Endometrium (tissue), 2 donors: ENCODE measurements around the gene CD36.
"Not testable (repeated sequence)": the region's sequence is repeated elsewhere in the genome, so short reads cannot be mapped to it uniquely, and the experiment has no call there.

Experiments
- FAIRE-seq: peaks from 2 replicates; lab custom pipeline; 2012; peaks lifted over from hg19 to GRCh38; lab: Jason Lieb, UNC
- donor health status: control.
- donor health status: control.

The CD36 gene

GRCh38 chr7:80654887-80655340 is 16.5 kb downstream of the CD36 start:
- no peak for FAIRE-seq

- no peak for FAIRE-seq
Measured at GRCh38 chr7:80656029-80656428, 17.6 kb downstream of the CD36 start.

GRCh38 chr7:80659120-80660055 is 20.9 kb downstream of the CD36 start:
- FAIRE-seq: peak; percentile 94

GRCh38 chr7:80660939-80661338 is 22.5 kb downstream of the CD36 start:
- no peak for FAIRE-seq

- FAIRE-seq: no peak
Measured at GRCh38 chr7:80661729-80662128, 23.3 kb downstream of the CD36 start.

- no peak for FAIRE-seq
Measured at GRCh38 chr7:80662252-80662651, 23.8 kb downstream of the CD36 start.

- FAIRE-seq: no peak
Measured at GRCh38 chr7:80665526-80665925, 27.1 kb downstream of the CD36 start.

- no peak for FAIRE-seq
Measured at GRCh38 chr7:80666376-80666775, 27.9 kb downstream of the CD36 start.

GRCh38 chr7:80669367-80669766 is 30.9 kb downstream of the CD36 start:
- FAIRE-seq: not testable (repeated sequence)

- FAIRE-seq: no peak
Measured at GRCh38 chr7:80671744-80672143, 33.3 kb downstream of the CD36 start.

GRCh38 chr7:80675090-80675489 is 36.6 kb downstream of the CD36 start:
- no peak for FAIRE-seq

- no peak for FAIRE-seq
Measured at GRCh38 chr7:80676404-80676803, 38.0 kb downstream of the CD36 start.

- FAIRE-seq: no peak
Measured at GRCh38 chr7:80677629-80678028, 39.2 kb downstream of the CD36 start.

- FAIRE-seq: no peak
Measured at GRCh38 chr7:80678707-80679106, 40.3 kb downstream of the CD36 start.

GRCh38 chr7:80679921-80680907 is 41.8 kb downstream of the CD36 start:
- FAIRE-seq: no peak

- FAIRE-seq: no peak
Measured at GRCh38 chr7:80681272-80681885, 42.9 kb downstream of the CD36 start.

- FAIRE-seq: no peak
Measured at GRCh38 chr7:80682744-80683143, 44.3 kb downstream of the CD36 start.

GRCh38 chr7:80686576-80686975 is 48.1 kb downstream of the CD36 start:
- FAIRE-seq: no peak

GRCh38 chr7:80699045-80699638 is 60.7 kb downstream of the CD36 start:
- FAIRE-seq: peak; percentile 96

GRCh38 chr7:80699721-80700256 is 61.3 kb downstream of the CD36 start:
- FAIRE-seq: no peak

- no peak for FAIRE-seq
Measured at GRCh38 chr7:80703272-80703671, 64.8 kb downstream of the CD36 start.
